Activated CD8-positive, alpha-beta memory T cell treated with anti-CD3 and anti-CD28 coated beads, Interleukin-2, amount 50 U/mL, for 1 hour (primary cell): ENCODE data around the gene ANXA11.

ENCODE experiments used
- DNase-seq: peaks from one replicate; pipeline ENCODE4 v3.0.0-alpha.2; 2020; ENCODE audit errors: extremely low read depth

Gene ANXA11

GRCh38 chr10:80166581-80167470 is 38.5 kb downstream of the ANXA11 start:
- no peak for DNase-seq

- no peak for DNase-seq
Observed at GRCh38 chr10:80165173-80165572, 40.2 kb downstream of the ANXA11 start.

GRCh38 chr10:80164596-80164995 is 40.7 kb downstream of the ANXA11 start:
- DNase-seq: no peak

- DNase-seq: no peak
Observed at GRCh38 chr10:80163741-80164341, 41.5 kb downstream of the ANXA11 start.

GRCh38 chr10:80161321-80162083 is 43.8 kb downstream of the ANXA11 start:
- DNase-seq: no peak

GRCh38 chr10:80160361-80161320 is 44.7 kb downstream of the ANXA11 start:
- DNase-seq: no peak

- no peak for DNase-seq
Observed at GRCh38 chr10:80159166-80159873, 46.0 kb downstream of the ANXA11 start.

GRCh38 chr10:80158598-80159127 is 46.7 kb downstream of the ANXA11 start:
- DNase-seq: no peak

GRCh38 chr10:80158126-80158525 is 47.2 kb downstream of the ANXA11 start:
- no peak for DNase-seq

GRCh38 chr10:80157561-80157960 is 47.8 kb downstream of the ANXA11 start:
- no peak for DNase-seq

GRCh38 chr10:80156216-80156615 is 49.1 kb downstream of the ANXA11 start:
- DNase-seq: no peak

GRCh38 chr10:80155696-80156215 is 49.6 kb downstream of the ANXA11 start:
- DNase-seq: no peak

- DNase-seq: no peak
Observed at GRCh38 chr10:80154978-80155695, 50.2 kb downstream of the ANXA11 start.

- DNase-seq: no peak
Observed at GRCh38 chr10:80154626-80154977, 50.7 kb downstream of the ANXA11 start.

GRCh38 chr10:80153460-80153859 is 51.9 kb downstream of the ANXA11 start:
- DNase-seq: no peak

GRCh38 chr10:80152820-80153219 is 52.5 kb downstream of the ANXA11 start:
- no peak for DNase-seq

- DNase-seq: no peak
Observed at GRCh38 chr10:80150172-80150571, 55.2 kb downstream of the ANXA11 start.

GRCh38 chr10:80149123-80149522 is 56.2 kb downstream of the ANXA11 start:
- no peak for DNase-seq

GRCh38 chr10:80148166-80148805 is 57.1 kb downstream of the ANXA11 start:
- no peak for DNase-seq
